Measurements from ENCODE around the gene ACTMAP. TPM values are rescaled to one million over a fixed set of nuclear protein-coding genes. Genes with fewer than 3 reads are reported as not detected.

The ACTMAP gene
- total RNA-seq, 2 donors from 2014 or later, result 3.0 to 4.2 TPM

DNA sequence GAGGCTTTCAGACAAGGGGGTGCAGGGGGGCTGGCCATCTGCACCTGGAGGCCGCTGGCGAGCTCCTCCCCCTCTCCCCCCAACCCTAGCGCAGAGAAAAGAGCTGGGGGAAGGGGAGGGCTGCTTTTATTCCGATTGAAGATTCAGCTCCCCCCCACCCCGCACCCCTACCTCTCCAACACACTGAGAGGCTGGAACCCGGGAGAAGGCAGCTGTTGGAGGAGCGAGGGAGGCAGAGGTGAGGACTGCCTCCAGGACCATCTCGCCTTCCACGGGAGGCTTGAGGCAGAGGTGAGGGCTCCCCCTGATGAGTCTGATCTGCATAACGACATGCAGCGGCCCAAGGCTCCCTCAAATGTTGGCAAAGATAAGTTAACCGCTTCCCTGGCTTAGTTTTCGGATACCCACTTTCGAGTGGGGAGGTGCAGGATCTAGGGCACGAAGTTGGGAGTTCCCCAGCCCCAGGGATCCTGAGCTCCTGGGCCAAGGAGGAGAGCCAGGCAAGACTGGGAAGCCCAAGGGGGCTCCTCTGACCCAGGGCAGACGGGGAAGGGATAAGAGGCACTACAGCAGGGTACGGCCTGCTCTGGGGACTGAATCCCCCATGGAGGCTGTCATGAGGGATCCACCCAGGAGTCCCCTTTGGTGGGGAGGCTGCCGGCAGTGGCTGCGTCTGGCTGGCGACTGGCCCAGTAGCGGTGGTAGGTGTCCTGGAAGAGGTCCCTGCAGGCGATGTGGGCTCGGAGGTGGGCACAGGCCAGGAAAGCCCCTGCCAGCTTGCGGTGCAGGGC lies 58.7 kb downstream of the ACTMAP start:
- intact Hi-C loops (cut with DNase I), result no loop called here
- WGBS, 2 donors, result 78 to 89% methylated on average over 7 to 21 of the region's 24 CpGs
- DNase-seq (peak in 2 of 4 donors; percentile 11 to 24), ATAC-seq (no peak)
- TF ChIP-seq POLR2A (IDR thresholded peaks at IDR 0.05), result no peak
- H3K4me3 ChIP-seq, result no peak overlapping the region
- peaks cover 19% of the 10 kb centered on the region for H3K4me1 ChIP-seq
- no peaks in the 10 kb centered on the region for H3K9me3 ChIP-seq
- H3K27me3 ChIP-seq, result no peaks in the 10 kb centered on the region
- peaks cover 0 to 3% of the 10 kb centered on the region in 2 donors for H3K36me3 ChIP-seq (replicated peaks in 1 of 2; ENCODE audit: insufficient read depth in 1 of 2, low read depth in 2 of 2)
- H3K27ac ChIP-seq, result peak overlapping the region; percentile 59 to 87 (median 80)

Small RNA genes lying within 50 kb of the gene (small RNA-seq; reads per million reads assigned to genes)
- not detected for gene RNU6-195P

Other genes with a start within 250 kb of the ACTMAP start
- gene SHKBP1, start 173.6 kb downstream of the ACTMAP start, total RNA-seq, result 10 to 100 TPM; 43.3 to 63.6 TPM
- gene LTBP4, start 149.1 kb downstream of the ACTMAP start, total RNA-seq, result 100 to 1,000 TPM in 1 of 2 donors, 10 to 100 TPM in 1; 45.1 to 195 TPM
- 10 to 100 TPM in 1 of 2 donors, 1 to 10 TPM in 1; 9.1 to 73.5 TPM for gene NUMBL, start 59.8 kb downstream of the ACTMAP start, total RNA-seq
- gene COQ8B, start 33.6 kb downstream of the ACTMAP start, total RNA-seq, result 10 to 100 TPM; 29.8 to 31.3 TPM
- 10 to 100 TPM; 14.0 to 27.7 TPM for gene ITPKC, start 33.4 kb downstream of the ACTMAP start, total RNA-seq
- gene SNRPA, start 726 bp upstream of the ACTMAP start, total RNA-seq, result 10 to 100 TPM; 18.7 to 42.2 TPM
- 1 to 10 TPM in 1 of 2 donors, not detected in 1; 5.9 TPM for gene MIA, start 25.0 kb upstream of the ACTMAP start, total RNA-seq
- 10 to 100 TPM; 20.4 to 23.3 TPM for gene RAB4B, start 27.8 kb upstream of the ACTMAP start, total RNA-seq
- gene EGLN2, start 48.7 kb upstream of the ACTMAP start, total RNA-seq, result 10 to 100 TPM; 50.8 to 51.4 TPM
- not detected for gene CYP2A6, start 100.0 kb upstream of the ACTMAP start, total RNA-seq
- gene CYP2A7, start 131.8 kb upstream of the ACTMAP start, total RNA-seq, result not detected
- not detected for gene CYP2B6, start 240.8 kb upstream of the ACTMAP start, total RNA-seq

All from body of pancreas (tissue), 4 donors.